ENCODE measurements around the gene RABL6.
"Not testable (repeated sequence)": the region's sequence is repeated elsewhere in the genome, so short reads cannot be mapped to it uniquely, and the experiment has no call there.

Gene RABL6

GRCh38 chr9:136823136-136824046, 15.6 kb downstream of the RABL6 start:
- DNase-seq = no peak

- no peak for DNase-seq
These were observed 16.9 kb downstream of the RABL6 start for GRCh38 chr9:136824496-136825225.

GRCh38 chr9:136825295-136826187, 17.8 kb downstream of the RABL6 start:
- DNase-seq = no peak

- DNase-seq = no peak
These were observed 18.4 kb downstream of the RABL6 start for GRCh38 chr9:136826188-136826541.

GRCh38 chr9:136826703-136827582, 19.2 kb downstream of the RABL6 start:
- no peak for DNase-seq

GRCh38 chr9:136827794-136828473, 20.2 kb downstream of the RABL6 start:
- DNase-seq = no peak

- no peak for DNase-seq
These were observed 20.9 kb downstream of the RABL6 start for GRCh38 chr9:136828474-136829140.

- no peak for DNase-seq
These were observed 21.7 kb downstream of the RABL6 start for GRCh38 chr9:136829412-136829811.

GRCh38 chr9:136829981-136830885, 22.5 kb downstream of the RABL6 start:
- no peak for DNase-seq

GRCh38 chr9:136831002-136831719, 23.4 kb downstream of the RABL6 start:
- DNase-seq = no peak

- DNase-seq = no peak
These were observed 24.0 kb downstream of the RABL6 start for GRCh38 chr9:136831720-136832104.

- no peak for DNase-seq
These were observed 24.8 kb downstream of the RABL6 start for GRCh38 chr9:136832581-136832980.

- not testable (repeated sequence) for DNase-seq
These were observed 25.8 kb downstream of the RABL6 start for GRCh38 chr9:136833381-136834048.

GRCh38 chr9:136835162-136835931, 27.6 kb downstream of the RABL6 start:
- no peak for DNase-seq

- no peak for DNase-seq
These were observed 28.5 kb downstream of the RABL6 start for GRCh38 chr9:136835932-136836904.

- DNase-seq = no peak
These were observed 29.6 kb downstream of the RABL6 start for GRCh38 chr9:136837146-136837855.
